Heart left ventricle (tissue), 13 donors: ENCODE results near the gene TNNC1.

Source experiments
- CTCF ChIP-seq, 12 donors: fragments of 200-600 bp; sonication (generic) in 4 of 12; IDR thresholded peaks; one replicate each; pipeline versions ENCODE4 v1.5.0 to v1.8.0; 2018 to 2022; ENCODE audit warnings: antibody characterized with exemption in 12 of 12, mild to moderate bottlenecking in 5 of 12
- POLR2A ChIP-seq, 2 donors: fragments of 450-650 bp; IDR thresholded peaks; one replicate each; pipeline ENCODE4 v1.6.1; 2017; ENCODE audit warnings: antibody characterized with exemption in 2 of 2, mild to moderate bottlenecking in 2 of 2, moderate library complexity in 2 of 2
- donor health status: ischemic (EF 13 %, LVEDD 7.1; RV severe dilation, severe dysfunction).
- donor health status: DM: no; HTN: yes; CAD: no.
- donor health status: DM: no; HTN: no; CAD: no.
- donor health status: ischemic (EF 25% LVEDD 6.9; RV normal size, moderate dysfunction).
- donor health status: ischemic (EF 25% LVEDD 5.7; RV mildly dilated, moderate dysfunction).
- donor health status: ischemic (EF 35%, LVEDD 5.7; RV mildly dilated, moderate dysfunction).
- donor health status: nonischemic (EF 11% LVEDD 7.7; RV severe dilation, severe dysfunction).
- donor health status: DM: yes; HTN: yes; CAD: no.
- donor health status: PGD.
- donor health status: ischemic (EF 29% LVEDD 5.4; RV normal size, mild dysfunction).
- donor health status: nonischemic (EF 23%, LVEDD 6.1; RV moderate dilation, normal function).

- TF ChIP-seq CTCF (IDR thresholded peaks at IDR 0.05): no peak
- no peak for TF ChIP-seq POLR2A (IDR thresholded peaks at IDR 0.05)
Observed at GRCh38 chr3:52470920-52471319, 17.1 kb upstream of the TNNC1 start.
